K562 treated with DMSO at 1 percent for 12 hours (cell line): ENCODE measurements around the gene OR52K2. TPM values are rescaled to one million over a fixed set of nuclear protein-coding genes. Genes with fewer than 3 reads are reported as not detected.

ENCODE experiments used
- total RNA-seq: library from RNA; unstranded; fragments of 300-600 nt; gene quantifications from 2 replicates; pipeline ENCODE4 v1.2.3, GENCODE V29; 2022; ENCODE audit not compliant: insufficient read depth

OR52K2 gene
- total RNA-seq, result not detected in 2 replicates

DNA sequence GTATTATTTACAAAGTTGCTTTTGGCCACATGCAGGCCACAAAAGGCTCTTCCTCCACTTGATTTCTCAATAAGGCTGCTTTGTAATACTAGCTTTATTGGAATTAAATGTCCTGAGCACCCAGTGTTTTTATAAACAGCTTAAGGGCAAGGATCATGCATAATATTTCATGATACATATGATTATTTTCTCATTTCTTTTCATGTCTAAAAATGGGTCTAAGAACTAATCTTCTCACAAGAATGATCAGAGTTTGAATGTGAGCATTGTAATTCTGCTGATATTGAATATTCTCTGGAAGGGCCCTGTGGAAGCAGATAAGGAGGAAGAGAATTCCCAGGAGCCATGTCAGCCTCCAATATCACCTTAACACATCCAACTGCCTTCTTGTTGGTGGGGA, at the start of gene OR52K2:
OR52K2 (plus strand) TSS at position 301 of the 400 bp plus-strand sequence; CDS start at position 346, 45 bp downstream.

GRCh38 chr11:4482445-4482844, 33.4 kb downstream of the OR52K2 start, which contains the start of gene OR52K1:
OR52K1 (plus strand) TSS chr11:4482646; CDS start chr11:4488901, 6,255 bp downstream.

Other genes starting within 250 kb of the OR52K2 start
- not detected in 2 replicates for gene OR52B4, start 80.9 kb upstream of the OR52K2 start, total RNA-seq
- 17.8 and 22.2 TPM in 2 replicates for gene TRIM21, start 55.6 kb upstream of the OR52K2 start, total RNA-seq
- gene OR52K1, start 33.4 kb downstream of the OR52K2 start, total RNA-seq, result not detected in 2 replicates
- gene OR52M1, start 95.9 kb downstream of the OR52K2 start, total RNA-seq, result not detected in 2 replicates
- not detected in 2 replicates for gene OR52I2, start 132.4 kb downstream of the OR52K2 start, total RNA-seq
- not detected in 2 replicates for gene OR52I1, start 144.7 kb downstream of the OR52K2 start, total RNA-seq
- 6.3 and 16.5 TPM in 2 replicates for gene TRIM68, start 158.9 kb downstream of the OR52K2 start, total RNA-seq
- gene OR51D1, start 188.2 kb downstream of the OR52K2 start, total RNA-seq, result not detected in 2 replicates
- gene OR51E1, start 194.7 kb downstream of the OR52K2 start, total RNA-seq, result not detected in 2 replicates
- not detected in 2 replicates for gene OR51E2, start 248.6 kb downstream of the OR52K2 start, total RNA-seq